Astrocyte of the spinal cord (primary cell): Measurements from ENCODE around the gene NACC1.

Experiments used
- DNase-seq: peaks from one replicate; pipeline ENCODE4 v3.0.0; 2011; ENCODE audit warnings: low read depth, low spot score
- H3K4me3 ChIP-seq: 2 replicates; pipeline ENCODE4 v1.5.1; 2011; ENCODE audit warnings: low read depth, mild to moderate bottlenecking, low read length, moderate library complexity
- CTCF ChIP-seq: IDR thresholded peaks from 2 replicates; pipeline ENCODE4 v1.5.1; 2012; ENCODE audit warnings: low read depth, mild to moderate bottlenecking, low read length, inconsistent platforms
- in situ Hi-C: cut with HindIII; loops from 2 replicates; pipeline ENCODE4 v1.10.0; 2017; ENCODE audit warnings: low sequenced_read_pairs

NACC1 gene

GRCh38 chr19:13155472-13156359 lies 37.7 kb downstream of the NACC1 start:
- in situ Hi-C loops, result no loop called here
- DNase-seq, result peak; percentile 82
- no peak for TF ChIP-seq CTCF
- peak overlapping the region; percentile 98 for H3K4me3 ChIP-seq

GRCh38 chr19:13159713-13160112 lies 41.6 kb downstream of the NACC1 start:
- in situ Hi-C loops, result no loop called here

GRCh38 chr19:13160557-13160956 lies 42.5 kb downstream of the NACC1 start:
- no peak overlapping the region for H3K4me3 ChIP-seq
- no peak for TF ChIP-seq CTCF
- in situ Hi-C loops, result no loop called here
- peak; percentile 27 for DNase-seq

More at GRCh38 chr19:13159713-13160112, 41.6 kb downstream of the NACC1 start:
- no peak overlapping the region for H3K4me3 ChIP-seq
- TF ChIP-seq CTCF, result no peak
- DNase-seq, result no peak

GRCh38 chr19:13162724-13163608 lies 44.9 kb downstream of the NACC1 start:
- no peak for TF ChIP-seq CTCF
- peak overlapping the region; percentile 19 for H3K4me3 ChIP-seq
- peak; percentile 97 for DNase-seq
- in situ Hi-C loops, result no loop called here

- H3K4me3 ChIP-seq, result peak overlapping the region; percentile 12
- in situ Hi-C loops, result no loop called here
- no peak for TF ChIP-seq CTCF
- peak; percentile 85 for DNase-seq
These were observed 45.7 kb downstream of the NACC1 start for GRCh38 chr19:13163609-13164342.
